Measurements from ENCODE around the gene TPSD1.
"Not testable (repeated sequence)": the region's sequence is repeated elsewhere in the genome, so short reads cannot be mapped to it uniquely, and the experiment has no call there.

TPSD1 gene

DNA sequence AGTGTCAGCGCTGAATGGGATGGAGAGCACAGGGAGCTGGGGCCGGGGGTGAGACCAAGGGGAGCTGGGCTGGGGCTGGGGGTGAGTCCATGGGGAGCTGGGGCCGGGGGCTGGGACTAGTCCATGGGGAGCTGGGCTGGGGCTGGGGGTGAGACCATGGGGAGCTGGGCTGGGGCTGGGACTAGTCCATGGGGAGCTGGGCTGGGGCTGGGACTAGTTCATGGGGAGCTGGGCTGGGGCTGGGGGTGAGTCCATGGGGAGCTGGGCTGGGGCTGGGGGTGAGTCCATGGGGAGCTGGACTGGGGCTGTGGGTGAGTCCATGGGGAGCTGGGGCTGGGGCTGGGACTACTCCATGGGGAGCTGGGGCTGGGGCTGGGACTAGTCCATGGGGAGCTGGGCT lies 1.0 kb upstream of the TPSD1 start:
- not testable (repeated sequence) for H3K4me3 ChIP-seq (ENCODE audit: low read depth, low read length)

DNA sequence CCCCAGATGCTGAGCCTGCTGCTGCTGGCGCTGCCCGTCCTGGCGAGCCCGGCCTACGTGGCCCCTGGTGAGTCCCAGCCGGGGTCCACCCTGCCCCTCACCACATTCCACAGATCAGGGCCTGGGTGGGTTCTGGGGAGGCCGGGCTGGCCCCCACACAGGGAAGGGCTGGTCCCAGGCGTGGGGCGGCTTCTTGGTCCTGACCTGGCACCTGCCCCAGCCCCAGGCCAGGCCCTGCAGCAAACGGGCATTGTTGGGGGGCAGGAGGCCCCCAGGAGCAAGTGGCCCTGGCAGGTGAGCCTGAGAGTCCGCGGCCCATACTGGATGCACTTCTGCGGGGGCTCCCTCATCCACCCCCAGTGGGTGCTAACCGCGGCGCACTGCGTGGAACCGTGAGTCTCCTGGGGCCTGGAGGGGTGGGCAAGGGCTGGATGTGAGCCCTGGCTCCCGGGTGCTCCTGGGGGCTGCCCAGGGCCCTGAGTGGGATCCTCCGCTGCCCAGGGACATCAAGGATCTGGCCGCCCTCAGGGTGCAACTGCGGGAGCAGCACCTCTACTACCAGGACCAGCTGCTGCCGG lies 516 bp downstream of the TPSD1 start:
- not testable (repeated sequence) for H3K4me3 ChIP-seq (ENCODE audit: low read depth, low read length)

DNA sequence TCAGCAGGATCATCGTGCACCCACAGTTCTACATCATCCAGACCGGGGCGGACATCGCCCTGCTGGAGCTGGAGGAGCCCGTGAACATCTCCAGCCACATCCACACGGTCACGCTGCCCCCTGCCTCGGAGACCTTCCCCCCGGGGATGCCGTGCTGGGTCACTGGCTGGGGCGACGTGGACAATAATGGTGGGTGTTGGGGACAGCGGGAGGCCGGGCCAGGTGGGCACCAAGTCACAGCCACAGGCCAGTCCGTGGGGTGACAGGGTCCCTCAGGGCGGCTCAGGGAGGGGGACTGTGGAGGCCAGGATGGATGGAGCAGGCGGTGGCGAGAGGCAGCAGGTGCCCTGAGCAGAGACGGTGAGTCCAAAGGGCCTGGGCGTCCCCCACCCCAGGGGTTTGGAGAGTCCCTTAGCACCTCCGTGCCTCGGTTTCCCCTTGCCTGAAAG lies 1.0 kb downstream of the TPSD1 start:
- TF ChIP-seq, protein P1, sequence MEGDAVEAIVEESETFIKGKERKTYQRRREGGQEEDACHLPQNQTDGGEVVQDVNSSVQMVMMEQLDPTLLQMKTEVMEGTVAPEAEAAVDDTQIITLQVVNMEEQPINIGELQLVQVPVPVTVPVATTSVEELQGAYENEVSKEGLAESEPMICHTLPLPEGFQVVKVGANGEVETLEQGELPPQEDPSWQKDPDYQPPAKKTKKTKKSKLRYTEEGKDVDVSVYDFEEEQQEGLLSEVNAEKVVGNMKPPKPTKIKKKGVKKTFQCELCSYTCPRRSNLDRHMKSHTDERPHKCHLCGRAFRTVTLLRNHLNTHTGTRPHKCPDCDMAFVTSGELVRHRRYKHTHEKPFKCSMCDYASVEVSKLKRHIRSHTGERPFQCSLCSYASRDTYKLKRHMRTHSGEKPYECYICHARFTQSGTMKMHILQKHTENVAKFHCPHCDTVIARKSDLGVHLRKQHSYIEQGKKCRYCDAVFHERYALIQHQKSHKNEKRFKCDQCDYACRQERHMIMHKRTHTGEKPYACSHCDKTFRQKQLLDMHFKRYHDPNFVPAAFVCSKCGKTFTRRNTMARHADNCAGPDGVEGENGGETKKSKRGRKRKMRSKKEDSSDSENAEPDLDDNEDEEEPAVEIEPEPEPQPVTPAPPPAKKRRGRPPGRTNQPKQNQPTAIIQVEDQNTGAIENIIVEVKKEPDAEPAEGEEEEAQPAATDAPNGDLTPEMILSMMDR (IDR thresholded peaks at IDR 0.05; ENCODE audit: borderline replicate concordance, insufficient read depth, low read depth, low read length) = no peak
- no peak overlapping the region for H3K4me3 ChIP-seq (ENCODE audit: low read depth, low read length)

DNA sequence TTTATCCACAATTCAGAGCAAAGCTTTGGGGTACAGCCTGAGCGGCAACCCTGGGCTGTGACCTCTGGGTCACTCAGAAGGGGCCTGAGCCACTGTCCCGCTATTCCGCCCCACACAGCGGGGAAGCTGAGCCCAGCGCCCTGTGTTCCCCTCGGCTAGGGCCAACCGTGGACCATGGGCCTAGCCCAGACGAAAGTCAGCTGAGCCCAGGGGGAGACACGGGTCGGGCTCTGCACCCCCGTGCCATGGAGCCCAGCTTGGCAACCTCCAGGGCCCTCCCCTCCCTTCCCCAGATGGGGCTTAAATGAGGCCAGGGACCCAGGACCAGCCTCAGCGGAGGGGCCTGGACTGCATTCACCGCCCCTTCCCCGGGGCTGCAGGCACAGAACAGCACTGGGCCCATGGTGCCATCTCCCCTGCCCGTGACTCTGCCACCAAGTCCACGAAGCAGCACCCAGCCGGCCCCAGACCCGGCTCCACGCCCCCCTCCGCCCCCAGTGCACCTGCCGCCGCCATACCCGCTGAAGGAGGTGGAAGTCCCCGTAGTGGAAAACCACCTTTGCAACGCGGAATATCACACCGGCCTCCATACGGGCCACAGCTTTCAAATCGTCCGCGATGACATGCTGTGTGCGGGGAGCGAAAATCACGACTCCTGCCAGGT lies 1.8 kb downstream of the TPSD1 start:
- H3K4me3 ChIP-seq (ENCODE audit: low read depth, low read length) = no peak overlapping the region
- TF ChIP-seq, protein P1 (IDR thresholded peaks at IDR 0.05; ENCODE audit: borderline replicate concordance, insufficient read depth, low read depth, low read length) = no peak

DNA sequence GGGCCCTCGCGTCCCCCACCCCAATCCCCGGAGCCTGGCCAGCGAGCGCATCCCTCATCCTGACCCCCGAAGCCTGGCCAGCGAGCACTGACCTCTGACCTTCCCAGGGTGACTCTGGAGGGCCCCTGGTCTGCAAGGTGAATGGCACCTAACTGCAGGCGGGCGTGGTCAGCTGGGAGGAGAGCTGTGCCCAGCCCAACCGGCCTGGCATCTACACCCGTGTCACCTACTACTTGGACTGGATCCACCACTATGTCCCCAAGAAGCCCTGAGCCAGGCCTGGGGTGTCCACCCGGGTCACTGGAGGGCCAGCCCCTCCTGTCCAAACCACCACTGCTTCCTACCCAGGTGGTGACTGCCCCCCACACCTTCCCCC lies 2.3 kb downstream of the TPSD1 start:
- TF ChIP-seq, protein P1 (IDR thresholded peaks at IDR 0.05; ENCODE audit: borderline replicate concordance, insufficient read depth, low read depth, low read length) = no peak
- no peak overlapping the region for H3K4me3 ChIP-seq (ENCODE audit: low read depth, low read length)

DNA sequence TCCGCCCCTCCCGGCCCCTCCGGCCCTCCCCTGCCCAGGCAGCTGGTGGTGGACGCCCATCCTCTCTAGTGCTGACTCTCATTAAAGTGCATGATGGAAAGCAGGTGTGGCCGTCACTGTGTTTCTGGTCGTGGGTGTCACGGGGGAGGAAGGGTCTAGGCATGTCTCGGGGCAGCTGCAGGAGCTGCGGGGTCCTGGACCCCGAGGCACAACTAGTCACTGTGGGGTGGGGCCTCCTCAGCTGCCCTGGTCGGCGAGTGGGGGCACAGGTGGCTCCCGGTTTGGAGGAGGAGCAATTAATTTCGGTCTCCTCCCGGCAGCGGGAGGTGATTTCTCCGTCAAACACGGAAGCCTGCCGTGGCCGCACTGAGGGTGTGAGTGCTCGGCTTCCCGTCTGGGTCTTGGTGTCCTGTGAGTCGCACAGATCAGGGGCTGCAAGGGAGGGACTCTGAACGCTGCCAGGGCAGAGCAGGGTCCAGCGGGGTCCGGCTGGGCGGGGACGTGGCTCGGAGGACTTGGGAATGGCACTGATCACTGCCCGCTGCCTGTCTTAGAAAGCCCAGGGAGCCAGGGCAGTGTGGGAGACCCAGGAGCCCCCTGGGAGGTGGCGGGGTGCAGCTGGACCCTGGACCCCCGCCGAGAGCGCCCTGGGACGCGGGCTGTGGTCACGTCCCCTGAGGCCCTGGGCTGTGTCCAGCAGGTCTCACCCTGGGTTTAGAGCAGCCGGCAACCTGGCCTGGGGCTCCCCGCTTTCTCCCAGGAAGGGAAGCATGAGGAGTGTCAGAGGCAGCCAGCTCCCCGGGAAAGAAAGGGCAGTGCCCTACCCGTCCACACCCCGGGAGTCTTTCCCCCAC lies 3.3 kb downstream of the TPSD1 start:
- TF ChIP-seq, protein P1 (IDR thresholded peaks at IDR 0.05; ENCODE audit: borderline replicate concordance, insufficient read depth, low read depth, low read length) = no peak
- no peak overlapping the region for H3K4me3 ChIP-seq (ENCODE audit: low read depth, low read length)

DNA sequence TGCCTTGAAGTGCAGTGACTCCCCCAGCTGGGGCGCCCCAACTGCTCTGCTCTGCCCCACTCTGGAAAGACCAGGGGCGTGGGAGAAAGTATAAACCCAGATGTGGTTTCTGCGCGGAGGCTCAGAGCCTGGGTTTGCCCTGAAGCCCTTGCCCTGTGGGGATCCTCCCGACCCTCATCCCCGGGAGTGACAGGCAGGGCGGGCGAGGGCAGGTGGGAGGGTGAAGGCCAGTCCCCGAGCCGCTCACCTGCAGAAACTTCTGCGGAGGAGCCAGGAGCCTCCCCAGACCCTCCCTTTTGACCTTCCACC lies 3.8 kb downstream of the TPSD1 start:
- H3K4me3 ChIP-seq (ENCODE audit: low read depth, low read length) = no peak overlapping the region
- TF ChIP-seq, protein P1 (IDR thresholded peaks at IDR 0.05; ENCODE audit: borderline replicate concordance, insufficient read depth, low read depth, low read length) = no peak

DNA sequence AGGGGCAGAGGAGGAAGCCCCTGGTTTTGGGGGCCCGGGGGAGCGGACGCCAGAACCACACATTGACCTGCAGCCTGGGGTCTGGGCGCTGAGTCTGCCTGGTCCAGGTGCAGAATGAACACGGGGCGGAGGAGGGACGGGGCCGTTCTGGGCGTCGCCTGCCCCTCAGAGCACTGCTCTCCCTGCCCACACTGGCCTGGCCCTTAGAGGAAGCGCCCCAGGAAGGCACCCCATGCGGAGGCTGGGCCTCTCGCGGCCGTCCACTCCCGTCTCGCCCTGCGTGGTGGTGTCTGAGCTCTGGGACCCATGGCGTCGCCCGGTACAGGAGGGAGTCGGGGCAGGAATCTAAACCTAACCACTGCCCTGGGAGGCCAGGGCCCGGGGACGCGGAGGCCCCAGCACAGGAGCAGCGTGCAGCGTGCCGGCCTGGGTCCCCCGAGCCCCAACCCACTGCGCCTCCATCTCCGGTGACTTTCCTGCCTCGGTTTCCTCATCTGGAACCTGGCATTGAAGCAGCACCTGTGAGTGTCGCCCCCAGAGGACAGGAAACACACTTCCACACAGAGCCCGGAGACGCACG lies 4.3 kb downstream of the TPSD1 start:
- TF ChIP-seq, protein P1 (IDR thresholded peaks at IDR 0.05; ENCODE audit: borderline replicate concordance, insufficient read depth, low read depth, low read length) = no peak
- no peak overlapping the region for H3K4me3 ChIP-seq (ENCODE audit: low read depth, low read length)

Data from GM12875 (cell line).